Measurements from ENCODE around the gene SIRPG. TPM values are rescaled to one million over a fixed set of nuclear protein-coding genes. Genes with fewer than 3 reads are reported as not detected.

Gene SIRPG
- total and polyA plus RNA-seq, 4 donors, result 0.87 TPM; not detected in 3

DNA sequence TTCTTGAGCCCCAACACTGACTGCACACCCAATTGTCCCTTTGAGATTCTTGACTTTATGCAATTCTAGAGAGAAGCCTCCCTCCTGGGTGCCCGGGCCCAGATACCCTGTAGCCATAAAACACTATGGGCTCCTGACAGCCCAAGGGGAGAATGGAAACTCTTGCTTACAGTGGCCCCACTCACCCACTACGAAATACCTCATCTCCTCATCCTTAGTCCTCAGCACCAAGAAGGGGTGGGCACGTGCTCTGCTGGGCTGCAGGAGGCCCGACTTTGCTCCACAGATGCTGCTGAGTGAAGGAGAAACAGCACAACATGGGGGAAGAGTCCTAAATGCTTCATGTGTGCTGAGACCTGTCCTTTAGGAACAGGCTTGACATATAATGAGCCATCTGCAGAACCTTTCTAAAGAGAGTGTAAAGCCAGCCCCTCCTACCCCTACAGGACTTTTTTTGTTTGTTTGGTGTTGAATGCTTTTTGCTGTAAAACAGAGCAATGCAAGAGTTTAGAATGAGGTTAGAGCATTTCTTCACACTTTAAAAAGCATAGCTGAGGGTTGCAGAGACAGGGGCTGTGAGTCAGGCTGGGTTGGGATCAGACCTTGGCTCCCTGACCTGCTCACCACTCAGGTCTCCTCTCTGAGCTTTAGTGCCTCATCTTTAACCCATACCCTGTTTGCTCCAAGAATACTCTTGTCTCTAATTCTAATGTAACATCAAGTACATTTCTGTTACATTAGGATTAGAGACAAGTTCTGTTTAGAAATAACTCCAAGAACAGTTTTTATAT is 17.6 kb upstream of the SIRPG start:
- no peaks in the 10 kb centered on the region for H3K27me3 ChIP-seq (ENCODE audit: control insufficient read depth in 1 of 2, insufficient read depth in 2 of 2, low read length in 1 of 2)
- no peak for DNase-seq
- 62 to 74% methylated on average over 4 of the region's 4 CpGs for WGBS, 2 donors
- no peak for ATAC-seq (ENCODE audit: low FRiP score)
- no peak overlapping the region for H3K27ac ChIP-seq (ENCODE audit: low read depth in 1 of 2, low read length in 2 of 2)
- intact Hi-C loops (cut with DNase I), result no loop called here
- no peaks in the 10 kb centered on the region for H3K4me1 ChIP-seq (ENCODE audit: control insufficient read depth in 1 of 2, insufficient read depth in 2 of 2, low read length in 2 of 2)
- H3K4me3 ChIP-seq (ENCODE audit: low read length in 2 of 2), result no peak overlapping the region
- no peaks in the 10 kb centered on the region for H3K36me3 ChIP-seq (ENCODE audit: control insufficient read depth in 1 of 2, insufficient read depth in 2 of 2, low read length in 1 of 2)
- peaks cover 3% of the 10 kb centered on the region for H3K9me3 ChIP-seq (ENCODE audit: control insufficient read depth, low read length)

DNA sequence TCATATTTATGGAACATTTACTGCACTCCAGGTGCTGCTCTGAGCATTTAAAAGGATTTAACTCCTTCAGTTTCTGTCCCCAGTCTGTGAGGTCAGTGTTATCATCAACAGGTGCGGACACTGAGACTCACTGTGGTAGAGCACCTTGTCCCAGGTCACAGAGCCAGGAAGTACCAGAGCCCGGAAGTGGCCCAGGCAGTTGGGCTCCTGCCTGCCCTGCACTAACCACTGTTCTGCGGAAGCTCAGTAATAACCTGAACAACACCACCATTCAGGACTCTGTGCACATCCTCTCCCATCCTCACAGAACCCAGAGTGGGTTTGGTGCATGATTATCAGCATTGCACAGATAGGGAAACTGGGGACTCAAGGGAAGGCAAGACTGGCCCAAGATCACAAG is 16.8 kb upstream of the SIRPG start:
- intact Hi-C loops (cut with DNase I), result no loop called here
- no peaks in the 10 kb centered on the region for H3K27me3 ChIP-seq (ENCODE audit: control insufficient read depth in 1 of 2, insufficient read depth in 2 of 2, low read length in 1 of 2)
- 90 to 91% methylated on average over 3 of the region's 3 CpGs for WGBS, 2 donors
- ATAC-seq (ENCODE audit: low FRiP score) (no peak), DNase-seq (no peak)
- H3K27ac ChIP-seq (ENCODE audit: low read depth in 1 of 2, low read length in 2 of 2), result no peak overlapping the region
- no peaks in the 10 kb centered on the region for H3K4me1 ChIP-seq (ENCODE audit: control insufficient read depth in 1 of 2, insufficient read depth in 2 of 2, low read length in 2 of 2)
- H3K36me3 ChIP-seq (ENCODE audit: control insufficient read depth in 1 of 2, insufficient read depth in 2 of 2, low read length in 1 of 2), result no peaks in the 10 kb centered on the region
- H3K9me3 ChIP-seq (ENCODE audit: control insufficient read depth, low read length), result peaks cover 3% of the 10 kb centered on the region
- H3K4me3 ChIP-seq (ENCODE audit: low read length in 2 of 2), result no peak overlapping the region

DNA sequence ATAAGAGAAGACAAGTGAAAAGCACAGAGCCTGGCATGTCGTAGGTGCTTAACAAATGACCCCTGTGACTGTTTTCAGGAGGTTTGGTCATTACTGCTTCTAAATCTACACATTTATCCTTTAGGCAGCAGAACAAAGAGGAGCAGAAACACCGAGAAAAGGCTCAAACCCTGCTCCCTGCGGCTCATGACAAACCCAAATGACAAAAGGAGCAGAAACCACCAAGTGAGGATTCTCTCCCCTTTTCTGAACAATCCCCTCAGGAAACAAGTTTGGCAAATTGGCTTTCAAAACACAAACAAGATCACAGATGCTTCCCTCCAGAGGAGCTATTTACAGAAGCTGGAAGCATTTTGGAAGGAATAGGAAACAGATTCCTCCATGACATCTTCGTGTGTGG is 15.8 kb upstream of the SIRPG start:
- H3K9me3 ChIP-seq (ENCODE audit: control insufficient read depth, low read length), result no peaks in the 10 kb centered on the region
- H3K27ac ChIP-seq (ENCODE audit: low read depth in 1 of 2, low read length in 2 of 2), result no peak overlapping the region
- H3K4me3 ChIP-seq (ENCODE audit: low read length in 2 of 2), result no peak overlapping the region
- intact Hi-C loops (cut with DNase I), result no loop called here
- H3K4me1 ChIP-seq (ENCODE audit: control insufficient read depth in 1 of 2, insufficient read depth in 2 of 2, low read length in 2 of 2), result no peaks in the 10 kb centered on the region
- WGBS, 2 donors, result 39 to 43% methylated on average over 4 of the region's 4 CpGs
- no peak for ATAC-seq (ENCODE audit: low FRiP score)
- no peaks in the 10 kb centered on the region for H3K27me3 ChIP-seq (ENCODE audit: control insufficient read depth in 1 of 2, insufficient read depth in 2 of 2, low read length in 1 of 2)
- no peak for DNase-seq
- H3K36me3 ChIP-seq (ENCODE audit: control insufficient read depth in 1 of 2, insufficient read depth in 2 of 2, low read length in 1 of 2), result no peaks in the 10 kb centered on the region

DNA sequence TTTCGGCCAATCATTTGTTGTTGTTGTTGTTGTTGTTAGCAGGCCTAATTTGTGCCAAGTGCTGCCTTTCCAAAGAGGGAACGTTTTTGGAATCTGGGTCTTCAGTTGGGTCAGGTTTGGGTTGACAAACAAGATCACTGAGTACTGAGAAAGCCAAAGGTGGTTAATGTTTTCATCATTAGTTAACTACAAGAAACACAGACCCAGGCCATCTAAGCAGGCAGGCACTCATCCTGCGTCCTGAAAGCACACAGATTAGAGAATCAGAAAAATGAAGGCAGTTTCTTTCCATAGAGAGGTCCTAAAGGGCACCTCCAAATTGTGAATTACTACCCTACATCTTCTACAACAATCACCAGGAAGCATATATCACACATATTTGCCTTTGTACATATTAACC is 15.1 kb upstream of the SIRPG start:
- DNase-seq, result no peak
- no peaks in the 10 kb centered on the region for H3K9me3 ChIP-seq (ENCODE audit: control insufficient read depth, low read length)
- ATAC-seq (ENCODE audit: low FRiP score), result no peak
- no peaks in the 10 kb centered on the region for H3K36me3 ChIP-seq (ENCODE audit: control insufficient read depth in 1 of 2, insufficient read depth in 2 of 2, low read length in 1 of 2)
- H3K4me3 ChIP-seq (ENCODE audit: low read length in 2 of 2), result no peak overlapping the region
- intact Hi-C loops (cut with DNase I), result no loop called here
- H3K27ac ChIP-seq (ENCODE audit: low read depth in 1 of 2, low read length in 2 of 2), result no peak overlapping the region
- H3K4me1 ChIP-seq (ENCODE audit: control insufficient read depth in 1 of 2, insufficient read depth in 2 of 2, low read length in 2 of 2), result no peaks in the 10 kb centered on the region
- H3K27me3 ChIP-seq (ENCODE audit: control insufficient read depth in 1 of 2, insufficient read depth in 2 of 2, low read length in 1 of 2), result no peaks in the 10 kb centered on the region
- 43 to 50% methylated on average over 3 of the region's 3 CpGs for WGBS, 2 donors

DNA sequence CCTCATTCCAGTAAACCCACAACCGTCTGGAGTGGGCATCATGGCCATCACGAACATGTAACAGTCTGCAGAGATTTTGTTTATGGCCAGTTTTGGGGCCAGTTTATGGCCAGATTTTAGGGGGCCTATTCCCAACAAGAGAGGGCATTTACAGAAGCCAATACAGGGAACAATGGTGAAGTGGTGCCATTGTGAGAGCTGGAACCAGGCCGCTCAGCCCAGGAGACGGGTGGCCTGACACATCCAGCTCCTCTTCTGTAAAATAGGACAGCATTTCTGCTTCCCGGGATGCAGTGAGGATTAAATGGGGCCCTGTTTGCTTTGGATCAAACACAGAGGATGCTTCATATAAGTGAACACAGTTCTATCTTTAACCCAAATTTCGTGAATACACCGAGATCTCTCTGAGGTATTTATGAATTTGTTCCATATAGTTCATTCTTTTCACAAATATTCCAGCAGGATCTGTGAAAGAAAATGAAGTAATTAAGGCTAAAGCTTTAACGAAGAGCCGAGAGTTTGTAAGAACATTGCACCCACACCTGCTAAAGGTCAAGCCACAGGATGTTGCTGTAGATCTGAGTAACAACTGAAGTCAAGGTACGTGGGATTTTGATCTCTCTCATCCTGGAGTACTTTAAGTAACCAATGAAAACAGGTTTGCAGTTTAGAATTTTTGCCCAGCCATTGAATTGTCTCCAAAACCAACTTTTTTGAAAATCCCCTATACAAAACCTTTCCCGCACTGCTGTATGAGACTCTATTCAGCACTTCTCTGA is 14.5 kb upstream of the SIRPG start:
- no peak overlapping the region for H3K27ac ChIP-seq (ENCODE audit: low read depth in 1 of 2, low read length in 2 of 2)
- H3K36me3 ChIP-seq (ENCODE audit: control insufficient read depth in 1 of 2, insufficient read depth in 2 of 2, low read length in 1 of 2), result no peaks in the 10 kb centered on the region
- ATAC-seq (ENCODE audit: low FRiP score) (no peak), DNase-seq (no peak)
- 76 to 77% methylated on average over 11 of the region's 11 CpGs for WGBS, 2 donors
- H3K4me1 ChIP-seq (ENCODE audit: control insufficient read depth in 1 of 2, insufficient read depth in 2 of 2, low read length in 2 of 2), result no peaks in the 10 kb centered on the region
- no peak overlapping the region for H3K4me3 ChIP-seq (ENCODE audit: low read length in 2 of 2)
- intact Hi-C loops (cut with DNase I), result no loop called here
- H3K27me3 ChIP-seq (ENCODE audit: control insufficient read depth in 1 of 2, insufficient read depth in 2 of 2, low read length in 1 of 2), result no peaks in the 10 kb centered on the region
- no peaks in the 10 kb centered on the region for H3K9me3 ChIP-seq (ENCODE audit: control insufficient read depth, low read length)

DNA sequence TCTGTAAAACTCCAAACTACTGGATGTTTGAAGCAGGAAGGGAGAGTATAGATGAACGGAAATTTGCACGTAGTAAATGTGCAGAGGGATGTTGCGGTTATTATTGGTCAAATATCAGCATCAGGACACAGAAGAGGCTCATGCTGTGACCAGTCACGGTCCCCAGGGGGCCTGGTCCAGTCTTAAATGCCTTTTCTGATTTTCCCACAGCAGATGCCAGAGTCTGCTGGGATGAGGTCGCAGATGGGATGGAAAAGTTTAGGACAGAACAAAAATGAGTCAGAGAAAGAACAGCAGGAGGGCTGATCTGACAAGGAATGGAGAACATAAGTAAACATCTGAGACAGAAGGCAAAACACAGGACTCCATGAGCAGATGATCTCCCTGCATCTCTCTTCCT is 11.7 kb upstream of the SIRPG start:
- H3K4me1 ChIP-seq (ENCODE audit: control insufficient read depth in 1 of 2, insufficient read depth in 2 of 2, low read length in 2 of 2), result no peaks in the 10 kb centered on the region
- WGBS, 2 donors, result 66 to 67% methylated on average over 5 of the region's 5 CpGs
- no peak overlapping the region for H3K27ac ChIP-seq (ENCODE audit: low read depth in 1 of 2, low read length in 2 of 2)
- DNase-seq (no peak), ATAC-seq (ENCODE audit: low FRiP score) (no peak)
- no peaks in the 10 kb centered on the region for H3K27me3 ChIP-seq (ENCODE audit: control insufficient read depth in 1 of 2, insufficient read depth in 2 of 2, low read length in 1 of 2)
- H3K4me3 ChIP-seq (ENCODE audit: low read length in 2 of 2), result no peak overlapping the region
- intact Hi-C loops (cut with DNase I), result no loop called here
- H3K36me3 ChIP-seq (ENCODE audit: control insufficient read depth in 1 of 2, insufficient read depth in 2 of 2, low read length in 1 of 2), result no peaks in the 10 kb centered on the region
- no peaks in the 10 kb centered on the region for H3K9me3 ChIP-seq (ENCODE audit: control insufficient read depth, low read length)

DNA sequence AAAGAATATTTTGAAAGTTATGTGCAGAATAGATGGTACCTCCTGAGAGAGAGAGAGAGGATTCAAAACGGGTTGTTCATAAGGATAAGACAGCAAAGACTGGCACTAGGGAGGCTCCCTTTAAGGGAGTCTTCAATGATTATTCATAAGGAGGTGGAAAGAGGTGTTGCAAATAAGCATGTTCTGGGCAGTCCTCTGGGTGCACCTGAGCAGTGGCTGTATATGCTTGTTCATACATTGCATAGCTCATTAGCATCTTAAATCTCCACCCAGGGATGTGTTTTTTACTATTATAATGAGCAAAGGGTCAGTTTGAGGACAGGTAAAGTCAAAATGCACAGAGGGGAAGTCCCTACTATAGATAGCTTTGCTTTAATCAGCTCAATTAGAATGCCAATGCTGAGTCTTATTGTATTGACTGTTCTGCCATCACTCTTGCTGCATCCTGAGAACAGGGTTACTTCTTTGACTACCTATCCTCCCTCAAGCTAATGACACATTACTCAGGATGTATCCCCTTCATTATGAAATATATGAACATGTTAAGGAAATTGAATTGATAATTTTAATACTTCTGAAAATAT is 10.0 kb upstream of the SIRPG start:
- Histone ChIP-seq H3K4me1 (ENCODE audit: control insufficient read depth in 1 of 2, insufficient read depth in 2 of 2, low read length in 2 of 2) (no peaks in the 10 kb centered on the region), H3K27ac (ENCODE audit: low read depth in 1 of 2, low read length in 2 of 2) (no peak overlapping the region), H3K9me3 (ENCODE audit: control insufficient read depth, low read length) (no peaks in the 10 kb centered on the region), H3K36me3 (ENCODE audit: control insufficient read depth in 1 of 2, insufficient read depth in 2 of 2, low read length in 1 of 2) (no peaks in the 10 kb centered on the region), H3K4me3 (ENCODE audit: low read length in 2 of 2) (no peak overlapping the region), H3K27me3 (ENCODE audit: control insufficient read depth in 1 of 2, insufficient read depth in 2 of 2, low read length in 1 of 2) (no peaks in the 10 kb centered on the region)
- DNase-seq (no peak), ATAC-seq (ENCODE audit: low FRiP score) (no peak)
- WGBS, 2 donors, result 56 to 58% methylated on average over 1 of the region's 1 CpG
- intact Hi-C loops (cut with DNase I), result no loop called here

DNA sequence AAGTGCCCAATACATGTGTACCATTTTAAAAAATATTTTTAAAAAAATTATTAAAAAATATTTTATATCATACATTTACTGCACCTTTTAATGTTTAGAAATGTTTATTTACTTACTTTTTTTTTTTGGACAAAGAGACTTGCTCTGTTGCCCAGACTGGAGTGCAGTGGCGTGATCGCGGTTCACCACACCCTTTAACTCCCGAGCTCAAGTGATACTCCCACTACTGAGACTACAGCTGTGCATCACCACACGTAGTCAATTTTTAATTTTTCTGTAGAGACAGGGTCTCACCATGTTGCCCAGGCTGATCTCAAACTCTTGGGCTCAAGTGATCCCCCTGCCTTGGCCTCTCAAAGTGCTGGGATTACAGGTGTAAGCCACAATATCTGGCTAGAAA is 9.2 kb upstream of the SIRPG start:
- Histone ChIP-seq H3K36me3 (ENCODE audit: control insufficient read depth in 1 of 2, insufficient read depth in 2 of 2, low read length in 1 of 2) (no peaks in the 10 kb centered on the region), H3K9me3 (ENCODE audit: control insufficient read depth, low read length) (no peaks in the 10 kb centered on the region), H3K4me3 (ENCODE audit: low read length in 2 of 2) (no peak overlapping the region), H3K4me1 (ENCODE audit: control insufficient read depth in 1 of 2, insufficient read depth in 2 of 2, low read length in 2 of 2) (no peaks in the 10 kb centered on the region), H3K27me3 (ENCODE audit: control insufficient read depth in 1 of 2, insufficient read depth in 2 of 2, low read length in 1 of 2) (no peaks in the 10 kb centered on the region), H3K27ac (ENCODE audit: low read depth in 1 of 2, low read length in 2 of 2) (no peak overlapping the region)
- no peak for ATAC-seq (ENCODE audit: low FRiP score)
- intact Hi-C loops (cut with DNase I), result no loop called here
- 71 to 75% methylated on average over 5 of the region's 5 CpGs for WGBS, 2 donors
- no peak for DNase-seq

DNA sequence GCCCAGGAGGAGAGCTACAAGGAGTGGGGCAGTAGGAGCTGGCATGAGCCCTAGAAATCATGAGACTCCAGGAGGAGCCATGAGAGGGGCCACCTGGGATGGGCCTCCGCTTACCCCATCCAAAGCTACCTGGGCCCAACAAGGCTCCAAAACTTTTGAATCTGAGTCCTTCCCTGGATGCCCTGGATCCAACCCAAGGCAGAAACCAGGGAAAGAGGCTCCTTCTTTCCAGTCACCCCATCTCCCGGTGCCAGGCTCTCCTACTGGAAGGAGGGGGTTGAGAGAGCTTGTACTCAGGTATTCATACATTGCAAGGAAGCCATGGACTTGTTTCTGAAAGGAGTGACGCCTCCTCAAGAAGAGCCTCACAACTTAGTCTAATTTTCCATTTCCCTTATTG is 7.8 kb upstream of the SIRPG start:
- Histone ChIP-seq H3K9me3 (ENCODE audit: control insufficient read depth, low read length) (no peaks in the 10 kb centered on the region), H3K36me3 (ENCODE audit: control insufficient read depth in 1 of 2, insufficient read depth in 2 of 2, low read length in 1 of 2) (no peaks in the 10 kb centered on the region), H3K4me3 (ENCODE audit: low read length in 2 of 2) (no peak overlapping the region), H3K27ac (ENCODE audit: low read depth in 1 of 2, low read length in 2 of 2) (no peak overlapping the region), H3K27me3 (ENCODE audit: control insufficient read depth in 1 of 2, insufficient read depth in 2 of 2, low read length in 1 of 2) (no peaks in the 10 kb centered on the region), H3K4me1 (ENCODE audit: control insufficient read depth in 1 of 2, insufficient read depth in 2 of 2, low read length in 2 of 2) (no peaks in the 10 kb centered on the region)
- ATAC-seq (ENCODE audit: low FRiP score) (no peak), DNase-seq (no peak)
- intact Hi-C loops (cut with DNase I), result no loop called here
- 82 to 87% methylated on average over 3 of the region's 3 CpGs for WGBS, 2 donors

Data from aorta (tissue), 5 donors.